Measurements from ENCODE around the gene BCL11A.

DNA sequence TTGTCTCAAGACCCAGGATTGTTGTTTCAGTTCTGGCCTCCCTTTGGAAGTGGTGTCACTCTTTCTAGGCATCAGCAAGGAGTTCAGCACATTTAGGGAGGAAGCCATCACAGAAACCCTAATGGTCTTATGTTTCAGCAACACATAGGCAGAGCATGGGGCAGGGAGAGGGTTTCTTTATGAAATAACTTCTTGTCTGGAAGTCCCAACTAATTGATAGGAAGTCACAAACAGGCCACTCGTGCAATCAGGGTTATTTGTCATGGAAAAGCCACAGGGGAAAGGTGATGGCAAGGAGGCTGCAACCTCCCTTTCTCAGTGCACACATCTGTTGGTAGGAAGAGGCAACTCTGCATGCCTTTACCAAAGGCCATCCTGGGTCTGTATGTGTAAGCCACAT is 103.0 kb downstream of the BCL11A start:
- TF ChIP-seq, protein P1, sequence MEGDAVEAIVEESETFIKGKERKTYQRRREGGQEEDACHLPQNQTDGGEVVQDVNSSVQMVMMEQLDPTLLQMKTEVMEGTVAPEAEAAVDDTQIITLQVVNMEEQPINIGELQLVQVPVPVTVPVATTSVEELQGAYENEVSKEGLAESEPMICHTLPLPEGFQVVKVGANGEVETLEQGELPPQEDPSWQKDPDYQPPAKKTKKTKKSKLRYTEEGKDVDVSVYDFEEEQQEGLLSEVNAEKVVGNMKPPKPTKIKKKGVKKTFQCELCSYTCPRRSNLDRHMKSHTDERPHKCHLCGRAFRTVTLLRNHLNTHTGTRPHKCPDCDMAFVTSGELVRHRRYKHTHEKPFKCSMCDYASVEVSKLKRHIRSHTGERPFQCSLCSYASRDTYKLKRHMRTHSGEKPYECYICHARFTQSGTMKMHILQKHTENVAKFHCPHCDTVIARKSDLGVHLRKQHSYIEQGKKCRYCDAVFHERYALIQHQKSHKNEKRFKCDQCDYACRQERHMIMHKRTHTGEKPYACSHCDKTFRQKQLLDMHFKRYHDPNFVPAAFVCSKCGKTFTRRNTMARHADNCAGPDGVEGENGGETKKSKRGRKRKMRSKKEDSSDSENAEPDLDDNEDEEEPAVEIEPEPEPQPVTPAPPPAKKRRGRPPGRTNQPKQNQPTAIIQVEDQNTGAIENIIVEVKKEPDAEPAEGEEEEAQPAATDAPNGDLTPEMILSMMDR (IDR thresholded peaks at IDR 0.05; ENCODE audit: poor library complexity, severe bottlenecking), result no peak
- TF ChIP-seq EZH2 (IDR thresholded peaks at IDR 0.05; ENCODE audit: borderline replicate concordance, insufficient read depth, low read length, poor library complexity, severe bottlenecking) (no peak), RAD21 (conservative IDR thresholded peaks at IDR 0.05) (no peak), TAF1 (IDR thresholded peaks at IDR 0.05; ENCODE audit: low read depth) (no peak), EP300 (conservative IDR thresholded peaks at IDR 0.05; ENCODE audit: poor library complexity, severe bottlenecking) (no peak), MXI1 (conservative IDR thresholded peaks at IDR 0.05; ENCODE audit: poor library complexity, severe bottlenecking) (no peak)
- TF ChIP-seq, protein P2, sequence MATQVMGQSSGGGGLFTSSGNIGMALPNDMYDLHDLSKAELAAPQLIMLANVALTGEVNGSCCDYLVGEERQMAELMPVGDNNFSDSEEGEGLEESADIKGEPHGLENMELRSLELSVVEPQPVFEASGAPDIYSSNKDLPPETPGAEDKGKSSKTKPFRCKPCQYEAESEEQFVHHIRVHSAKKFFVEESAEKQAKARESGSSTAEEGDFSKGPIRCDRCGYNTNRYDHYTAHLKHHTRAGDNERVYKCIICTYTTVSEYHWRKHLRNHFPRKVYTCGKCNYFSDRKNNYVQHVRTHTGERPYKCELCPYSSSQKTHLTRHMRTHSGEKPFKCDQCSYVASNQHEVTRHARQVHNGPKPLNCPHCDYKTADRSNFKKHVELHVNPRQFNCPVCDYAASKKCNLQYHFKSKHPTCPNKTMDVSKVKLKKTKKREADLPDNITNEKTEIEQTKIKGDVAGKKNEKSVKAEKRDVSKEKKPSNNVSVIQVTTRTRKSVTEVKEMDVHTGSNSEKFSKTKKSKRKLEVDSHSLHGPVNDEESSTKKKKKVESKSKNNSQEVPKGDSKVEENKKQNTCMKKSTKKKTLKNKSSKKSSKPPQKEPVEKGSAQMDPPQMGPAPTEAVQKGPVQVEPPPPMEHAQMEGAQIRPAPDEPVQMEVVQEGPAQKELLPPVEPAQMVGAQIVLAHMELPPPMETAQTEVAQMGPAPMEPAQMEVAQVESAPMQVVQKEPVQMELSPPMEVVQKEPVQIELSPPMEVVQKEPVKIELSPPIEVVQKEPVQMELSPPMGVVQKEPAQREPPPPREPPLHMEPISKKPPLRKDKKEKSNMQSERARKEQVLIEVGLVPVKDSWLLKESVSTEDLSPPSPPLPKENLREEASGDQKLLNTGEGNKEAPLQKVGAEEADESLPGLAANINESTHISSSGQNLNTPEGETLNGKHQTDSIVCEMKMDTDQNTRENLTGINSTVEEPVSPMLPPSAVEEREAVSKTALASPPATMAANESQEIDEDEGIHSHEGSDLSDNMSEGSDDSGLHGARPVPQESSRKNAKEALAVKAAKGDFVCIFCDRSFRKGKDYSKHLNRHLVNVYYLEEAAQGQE (IDR thresholded peaks at IDR 0.05; ENCODE audit: borderline replicate concordance), result no peak
